IPS-15b (cell line): Measurements from ENCODE around the gene AADACL3.

Experiments used
- H3K27me3 ChIP-seq: one replicate; pipeline ENCODE4 v1.6.1; 2013; ENCODE audit warnings: low read length; ENCODE audit not compliant: control insufficient read depth, insufficient read depth
- H3K36me3 ChIP-seq: one replicate; pipeline ENCODE4 v1.6.1; 2013; ENCODE audit warnings: low read length; ENCODE audit not compliant: control insufficient read depth, insufficient read depth
- H3K4me1 ChIP-seq: one replicate; pipeline ENCODE4 v1.6.1; 2013; ENCODE audit warnings: mild to moderate bottlenecking, low read length; ENCODE audit not compliant: control insufficient read depth, insufficient read depth
- H3K4me3 ChIP-seq: one replicate; pipeline ENCODE4 v1.5.1; 2013; ENCODE audit warnings: low read depth, low read length
- H3K9ac ChIP-seq: one replicate; pipeline ENCODE4 v1.6.1; 2013; ENCODE audit warnings: low read depth, mild to moderate bottlenecking, low read length
- H3K9me3 ChIP-seq: one replicate; pipeline ENCODE4 v1.6.1; 2013; ENCODE audit warnings: mild to moderate bottlenecking, low read length; ENCODE audit not compliant: control insufficient read depth, insufficient read depth

The AADACL3 gene

GRCh38 chr1:12756273-12756672 lies 40.4 kb downstream of the AADACL3 start:
- Histone ChIP-seq H3K4me3 (no peak overlapping the region), H3K36me3 (no peaks in the 10 kb centered on the region), H3K9ac (no peak overlapping the region), H3K9me3 (no peaks in the 10 kb centered on the region), H3K27me3 (no peaks in the 10 kb centered on the region), H3K4me1 (no peaks in the 10 kb centered on the region)

DNA sequence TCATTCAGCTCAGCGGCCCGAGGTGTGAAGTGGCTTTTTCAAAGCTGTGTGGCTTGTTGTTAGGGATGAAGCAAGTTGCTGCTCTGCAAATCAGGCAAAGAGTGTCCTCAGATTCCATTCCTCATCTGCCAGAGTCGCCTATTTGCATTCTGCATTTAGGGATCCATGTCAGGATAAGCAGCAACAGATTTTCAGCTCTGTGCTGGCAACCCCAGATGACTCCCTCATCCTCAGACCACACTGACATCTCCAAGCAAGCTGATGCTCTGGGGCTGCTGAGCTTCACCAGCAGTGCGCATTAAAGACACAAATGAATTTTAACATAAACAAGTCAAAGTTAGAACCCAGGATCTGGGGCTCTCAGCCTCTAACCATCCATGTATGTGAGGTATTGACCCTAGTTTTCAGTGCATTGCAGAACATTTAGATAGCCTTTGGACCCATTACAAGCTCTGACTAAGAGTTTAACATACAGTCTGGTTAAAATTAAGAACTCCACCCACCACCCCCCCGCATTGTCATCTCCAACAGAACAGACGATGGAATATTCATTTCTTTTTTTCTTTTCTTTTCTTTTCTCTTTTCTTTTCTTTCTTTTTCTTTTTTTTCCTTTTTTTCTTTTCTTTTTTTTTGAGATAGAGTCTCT lies 41.0 kb downstream of the AADACL3 start:
- no peaks in the 10 kb centered on the region for H3K9me3 ChIP-seq
- no peaks in the 10 kb centered on the region for H3K4me1 ChIP-seq
- H3K36me3 ChIP-seq, result no peaks in the 10 kb centered on the region
- no peak overlapping the region for H3K9ac ChIP-seq
- H3K27me3 ChIP-seq, result no peaks in the 10 kb centered on the region
- no peak overlapping the region for H3K4me3 ChIP-seq

- no peaks in the 10 kb centered on the region for H3K27me3 ChIP-seq
- no peaks in the 10 kb centered on the region for H3K36me3 ChIP-seq
- no peaks in the 10 kb centered on the region for H3K4me1 ChIP-seq
- H3K9me3 ChIP-seq, result no peaks in the 10 kb centered on the region
- no peak overlapping the region for H3K4me3 ChIP-seq
- no peak overlapping the region for H3K9ac ChIP-seq
These were observed 41.9 kb downstream of the AADACL3 start for GRCh38 chr1:12757836-12758235.

GRCh38 chr1:12760256-12760795 lies 44.4 kb downstream of the AADACL3 start:
- Histone ChIP-seq H3K4me1 (peaks cover 2% of the 10 kb centered on the region), H3K27me3 (no peaks in the 10 kb centered on the region), H3K36me3 (no peaks in the 10 kb centered on the region), H3K9me3 (no peaks in the 10 kb centered on the region), H3K9ac (no peak overlapping the region), H3K4me3 (no peak overlapping the region)

DNA sequence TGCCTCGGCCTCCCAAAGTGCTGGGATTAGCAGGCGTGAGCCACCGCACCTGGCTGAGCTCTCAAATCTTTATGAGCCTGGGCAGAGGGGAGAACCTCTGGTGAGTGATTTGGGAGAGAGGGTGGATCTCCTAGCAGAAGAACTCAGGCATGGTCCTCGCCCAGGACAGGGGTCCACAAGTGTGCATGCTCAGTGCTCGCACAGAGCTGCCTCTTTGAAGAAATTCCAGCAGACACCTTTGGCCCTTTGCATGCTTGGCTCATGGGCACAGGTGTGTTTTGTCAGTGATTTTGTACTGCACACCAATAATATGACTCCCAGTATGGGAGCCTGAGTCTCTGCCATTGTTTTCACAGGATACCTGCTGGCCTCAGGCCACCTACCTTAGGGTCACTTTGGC lies 45.9 kb downstream of the AADACL3 start:
- H3K27me3 ChIP-seq, result no peaks in the 10 kb centered on the region

DNA sequence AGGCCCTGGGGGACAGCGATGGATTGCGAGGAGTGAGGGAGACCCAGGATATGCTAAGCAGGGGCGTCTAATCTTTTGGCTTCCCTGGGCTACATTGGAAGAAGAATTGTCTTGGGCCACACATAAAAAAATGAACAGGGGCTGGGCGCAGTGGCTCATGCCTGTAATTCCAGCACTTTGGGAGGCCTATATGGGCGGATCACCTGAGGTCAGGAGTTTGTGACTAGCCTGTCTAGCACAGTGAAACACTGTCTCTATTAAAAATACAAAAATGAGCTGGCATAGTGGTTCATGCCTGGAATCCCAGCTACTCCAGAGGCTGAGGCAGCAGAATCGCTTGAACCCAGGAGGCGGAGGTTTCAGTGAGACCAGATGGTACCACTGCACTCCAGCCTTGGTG lies 46.9 kb downstream of the AADACL3 start:
- peaks cover 2% of the 10 kb centered on the region for H3K4me1 ChIP-seq
- no peaks in the 10 kb centered on the region for H3K27me3 ChIP-seq
- no peak overlapping the region for H3K4me3 ChIP-seq
- H3K9ac ChIP-seq, result no peak overlapping the region
- no peaks in the 10 kb centered on the region for H3K36me3 ChIP-seq
- no peaks in the 10 kb centered on the region for H3K9me3 ChIP-seq

More for the DNA sequence above, 45.9 kb downstream of the AADACL3 start:
- Histone ChIP-seq H3K4me3 (no peak overlapping the region), H3K9me3 (no peaks in the 10 kb centered on the region), H3K9ac (no peak overlapping the region), H3K4me1 (peaks cover 2% of the 10 kb centered on the region), H3K36me3 (no peaks in the 10 kb centered on the region)

DNA sequence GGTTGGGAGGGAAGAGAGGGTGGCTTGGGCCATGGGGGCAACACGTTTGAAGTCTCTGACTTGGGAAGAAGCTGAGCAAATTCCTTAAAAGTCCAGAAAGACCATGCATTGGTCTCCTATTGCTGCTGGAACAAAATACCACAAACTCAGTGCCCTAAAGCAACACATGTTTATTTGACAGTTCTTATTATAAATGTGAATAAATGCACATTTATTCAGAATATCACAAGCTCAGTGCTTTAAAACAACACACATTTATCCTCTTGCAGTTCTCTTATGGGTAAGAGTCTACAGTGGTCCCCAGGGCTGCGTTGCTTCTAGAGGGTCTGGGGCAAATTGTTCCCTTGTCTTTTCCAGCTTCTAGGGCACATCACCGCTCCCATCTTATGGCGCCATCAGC lies 47.6 kb downstream of the AADACL3 start:
- no peaks in the 10 kb centered on the region for H3K27me3 ChIP-seq
- H3K4me1 ChIP-seq, result peaks cover 2% of the 10 kb centered on the region
- H3K9ac ChIP-seq, result no peak overlapping the region
- H3K9me3 ChIP-seq, result no peaks in the 10 kb centered on the region
- H3K4me3 ChIP-seq, result no peak overlapping the region
- no peaks in the 10 kb centered on the region for H3K36me3 ChIP-seq

- Histone ChIP-seq H3K9ac (no peak overlapping the region), H3K27me3 (no peaks in the 10 kb centered on the region), H3K36me3 (no peaks in the 10 kb centered on the region), H3K9me3 (no peaks in the 10 kb centered on the region), H3K4me1 (peaks cover 2% of the 10 kb centered on the region), H3K4me3 (no peak overlapping the region)
These were observed 48.1 kb downstream of the AADACL3 start for GRCh38 chr1:12764016-12764415.

- Histone ChIP-seq H3K4me3 (no peak overlapping the region), H3K9ac (no peak overlapping the region), H3K36me3 (no peaks in the 10 kb centered on the region), H3K27me3 (no peaks in the 10 kb centered on the region), H3K4me1 (peaks cover 2% of the 10 kb centered on the region), H3K9me3 (no peaks in the 10 kb centered on the region)
These were observed 53.1 kb downstream of the AADACL3 start for GRCh38 chr1:12769031-12769430.

GRCh38 chr1:12769976-12770505 lies 54.1 kb downstream of the AADACL3 start:
- H3K27me3 ChIP-seq, result no peaks in the 10 kb centered on the region
- H3K9me3 ChIP-seq, result no peaks in the 10 kb centered on the region

GRCh38 chr1:12770620-12771019 lies 54.7 kb downstream of the AADACL3 start:
- Histone ChIP-seq H3K9ac (no peak overlapping the region), H3K36me3 (no peaks in the 10 kb centered on the region), H3K27me3 (no peaks in the 10 kb centered on the region), H3K4me1 (no peaks in the 10 kb centered on the region), H3K4me3 (no peak overlapping the region), H3K9me3 (no peaks in the 10 kb centered on the region)

More at GRCh38 chr1:12769976-12770505, 54.1 kb downstream of the AADACL3 start:
- H3K9ac ChIP-seq, result no peak overlapping the region
- no peaks in the 10 kb centered on the region for H3K4me1 ChIP-seq
- no peaks in the 10 kb centered on the region for H3K36me3 ChIP-seq
- no peak overlapping the region for H3K4me3 ChIP-seq

DNA sequence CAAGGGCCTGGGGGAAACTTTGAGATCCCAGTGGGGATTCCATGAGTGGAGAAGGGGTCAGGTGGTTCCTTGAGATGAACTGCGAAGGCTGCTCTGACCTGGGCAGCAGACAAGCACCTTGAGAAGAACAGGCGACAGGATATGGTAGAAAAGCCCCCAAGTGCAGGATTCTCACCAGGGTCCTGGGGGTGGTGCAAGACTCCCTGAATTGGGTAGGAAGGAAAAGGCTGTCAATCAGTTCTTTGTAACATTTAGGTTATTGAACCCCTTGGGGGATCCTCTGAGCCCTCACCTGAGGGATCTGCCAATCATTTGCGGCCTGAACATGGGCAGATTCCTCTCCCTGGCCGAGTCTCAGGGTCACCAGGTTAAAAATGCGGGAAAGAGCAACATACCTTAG lies 55.3 kb downstream of the AADACL3 start:
- no peaks in the 10 kb centered on the region for H3K9me3 ChIP-seq
- no peak overlapping the region for H3K4me3 ChIP-seq
- no peaks in the 10 kb centered on the region for H3K36me3 ChIP-seq
- H3K4me1 ChIP-seq, result no peaks in the 10 kb centered on the region
- H3K27me3 ChIP-seq, result no peaks in the 10 kb centered on the region
- H3K9ac ChIP-seq, result no peak overlapping the region
